Hindlimb muscle (tissue), 1 donor: ENCODE measurements around the gene HECW1. TPM values are rescaled to one million over a fixed set of nuclear protein-coding genes. Genes with fewer than 3 reads are reported as not detected.

Experiments used
- DNase-seq: peaks from one replicate; pipeline ENCODE4 v3.0.0-alpha.2; 2013
- polyA plus RNA-seq: library from polyadenylated mRNA; unstranded; fragments of 120-200 nt; gene quantifications from one replicate; pipeline ENCODE4 v1.2.1, GENCODE V29; 2013; ENCODE audit not compliant: insufficient read length

The HECW1 gene
- polyA plus RNA-seq, 1 donor, result 0.14 TPM

DNA sequence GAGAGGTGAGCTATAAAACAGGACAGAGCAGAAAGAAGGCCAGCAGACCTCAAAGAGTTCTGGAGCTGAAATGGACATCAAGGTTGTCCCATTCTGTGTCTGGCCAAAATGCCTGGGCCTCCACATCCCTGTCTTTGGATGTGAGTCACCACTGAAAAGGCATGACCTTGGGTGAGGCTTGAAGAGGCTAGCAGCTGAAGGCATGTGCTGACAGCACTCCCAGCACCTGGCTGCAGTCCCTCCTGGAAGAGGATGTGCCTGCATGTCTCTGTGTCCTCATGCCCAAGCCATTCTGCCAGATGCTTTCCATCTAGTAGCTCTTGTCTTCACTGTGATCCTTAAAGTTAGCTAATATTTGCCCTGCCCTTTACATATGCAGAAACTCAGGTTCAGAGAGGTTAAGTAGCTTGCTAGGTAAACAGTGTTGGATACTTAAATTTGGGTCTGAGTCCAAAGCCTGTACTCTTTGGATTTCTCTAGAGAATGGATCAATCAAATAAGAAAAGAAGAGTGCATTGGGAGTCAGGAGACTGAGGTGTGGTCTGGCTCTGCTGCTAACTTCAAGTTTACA, 35.8 kb downstream of the HECW1 start:
- no peak for DNase-seq

DNA sequence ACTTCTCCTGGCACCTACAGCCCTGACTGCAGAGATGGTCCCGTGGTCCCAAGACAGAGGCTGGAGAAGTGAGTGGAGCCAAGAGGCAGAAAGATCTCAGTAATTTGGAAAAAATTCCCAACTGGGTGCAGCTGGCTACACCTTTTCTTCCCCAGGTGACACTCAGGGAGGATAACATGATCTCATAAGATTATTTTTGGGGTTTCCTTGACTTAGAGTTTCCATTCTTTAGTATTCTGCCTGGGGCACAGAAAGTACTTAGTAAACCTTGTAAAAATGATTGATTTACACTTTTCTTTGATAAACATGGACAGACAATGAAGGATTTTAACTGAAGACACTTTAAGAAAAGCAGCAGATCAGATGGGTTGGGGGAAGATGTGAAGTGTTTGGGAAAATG, 38.6 kb downstream of the HECW1 start:
- DNase-seq, result no peak

DNA sequence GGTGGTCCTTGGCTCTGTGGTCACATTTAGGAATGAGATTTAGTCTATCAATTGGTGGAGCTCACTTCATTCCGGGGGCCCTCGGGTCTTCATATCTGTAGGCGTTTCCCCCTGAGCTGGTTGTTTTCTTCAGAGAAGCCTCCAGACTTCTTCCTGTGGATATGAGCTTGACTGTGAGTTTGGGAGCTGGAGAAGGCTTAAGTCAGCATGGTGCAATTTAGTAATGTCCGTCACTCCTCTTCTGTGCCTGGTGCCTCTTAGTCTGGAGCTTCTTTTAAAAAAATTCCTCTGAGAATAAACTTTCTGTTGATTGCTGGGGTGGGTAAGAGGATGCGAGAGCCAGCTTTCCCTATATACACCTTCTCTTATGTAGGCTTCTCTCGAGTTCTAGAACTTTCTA, 40.2 kb downstream of the HECW1 start:
- no peak for DNase-seq

DNA sequence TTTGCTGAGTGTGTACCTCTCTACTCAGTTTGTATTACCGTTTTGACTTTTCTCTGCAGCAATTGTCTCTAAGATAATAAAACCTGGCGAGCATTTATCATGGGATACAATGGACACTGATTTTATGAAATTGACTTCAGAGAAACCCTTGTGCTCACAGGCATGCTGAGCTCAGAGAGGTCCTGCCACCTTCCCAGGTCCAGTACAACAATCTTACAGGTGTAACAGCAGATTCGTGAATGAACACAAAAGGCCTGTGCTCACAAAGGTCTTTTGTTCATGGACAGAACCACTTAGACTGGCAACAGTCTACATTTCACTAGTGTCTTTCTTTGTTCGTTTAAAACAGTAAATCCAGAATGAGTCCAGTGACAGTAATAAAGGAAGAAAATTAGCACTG, 43.2 kb downstream of the HECW1 start:
- no peak for DNase-seq

DNA sequence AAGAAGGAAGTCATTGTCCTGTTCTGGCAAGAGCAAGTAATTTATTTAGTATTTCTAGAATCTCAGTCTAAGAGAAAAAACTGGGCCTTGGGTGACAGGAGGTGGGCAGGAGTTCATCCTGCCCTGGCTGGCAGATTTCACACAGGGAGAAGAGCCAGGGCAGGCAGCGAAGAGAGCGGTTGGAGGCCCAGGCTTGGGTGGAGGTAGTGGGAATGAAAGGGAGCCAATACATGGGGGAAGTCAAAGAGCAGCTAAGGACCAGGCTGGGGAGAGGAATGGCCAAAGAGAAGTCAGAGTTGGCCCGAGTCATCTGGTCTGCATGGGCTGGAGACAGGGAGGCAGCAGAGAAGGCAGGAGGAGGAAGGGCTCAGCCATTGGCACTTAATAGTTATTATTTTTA, 51.4 kb downstream of the HECW1 start:
- no peak for DNase-seq

DNA sequence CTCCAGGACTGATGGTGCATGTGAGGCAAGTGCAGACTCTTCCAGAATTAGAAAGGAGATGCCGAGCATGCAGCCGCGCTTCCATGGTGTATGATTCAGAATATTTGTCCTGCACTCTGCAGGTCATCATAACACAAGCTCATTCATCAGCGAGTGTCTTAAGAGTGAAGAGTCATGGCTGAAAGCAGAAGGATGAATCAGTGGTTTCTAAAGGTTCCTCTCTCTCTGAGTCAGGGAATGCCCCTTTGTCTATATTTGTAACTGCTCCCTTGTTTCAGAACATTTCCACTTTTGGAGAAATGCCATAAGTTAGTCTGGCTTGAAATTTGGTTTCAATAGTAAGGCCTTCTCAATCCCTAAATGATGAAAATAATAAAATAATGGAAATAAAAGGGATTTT, 52.3 kb downstream of the HECW1 start:
- peak; percentile 9 for DNase-seq

DNA sequence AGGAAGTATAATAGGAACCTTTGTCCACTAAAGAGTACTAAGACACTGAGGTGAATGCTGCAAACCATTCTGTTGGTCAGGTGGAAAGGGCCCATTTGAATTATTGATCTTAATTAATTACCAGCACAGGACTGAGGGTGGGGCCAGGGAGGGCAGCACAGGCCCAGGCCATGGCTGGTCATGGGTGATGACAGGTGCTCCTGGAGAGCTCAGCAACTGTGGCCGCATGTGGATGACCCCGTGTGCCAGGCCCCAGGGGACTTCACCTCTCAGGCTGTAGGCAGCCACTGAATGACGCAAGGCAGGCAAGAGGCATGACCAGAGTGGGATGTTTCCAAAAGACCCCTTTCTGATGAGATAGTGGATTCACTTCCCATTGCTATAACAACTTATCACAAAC, 54.2 kb downstream of the HECW1 start:
- DNase-seq, result no peak

DNA sequence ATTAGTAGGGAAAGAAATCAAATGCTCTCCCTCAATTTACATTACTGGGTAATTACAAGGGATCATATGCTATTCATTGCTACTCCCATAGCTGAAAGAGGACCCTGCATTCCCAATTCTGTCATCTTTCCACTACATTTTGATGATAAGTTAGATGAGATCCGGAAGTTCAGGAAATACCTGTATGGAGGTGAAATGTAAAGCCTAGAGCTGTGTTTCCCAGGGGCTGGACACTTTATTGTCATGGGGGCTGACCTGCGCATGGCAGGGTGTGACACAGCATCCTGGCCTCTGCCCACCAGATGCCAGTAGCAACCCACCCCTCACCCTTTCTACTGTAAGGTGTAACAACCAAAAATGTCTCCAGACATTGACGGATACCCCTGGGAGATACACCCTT, 56.6 kb downstream of the HECW1 start:
- no peak for DNase-seq

DNA sequence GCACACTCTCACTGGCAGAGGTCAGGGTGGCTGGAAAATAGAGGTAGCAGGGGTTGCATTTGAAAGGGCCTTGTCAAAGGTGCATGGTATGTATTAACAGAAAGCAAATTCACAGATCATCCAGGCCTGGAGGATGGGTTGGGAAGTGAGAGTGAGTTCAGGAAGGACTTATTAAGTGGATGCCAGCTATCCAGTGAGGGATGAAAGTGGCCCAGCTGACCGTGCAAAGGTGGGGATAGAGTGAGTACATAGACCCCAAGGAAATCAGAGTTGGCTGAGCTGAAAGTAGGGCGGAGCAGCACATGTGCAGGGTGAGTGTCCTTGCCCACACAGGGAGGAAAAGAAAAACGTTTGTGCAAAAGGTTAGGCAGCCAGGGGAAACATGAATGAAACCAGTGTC, 58.1 kb downstream of the HECW1 start:
- no peak for DNase-seq

DNA sequence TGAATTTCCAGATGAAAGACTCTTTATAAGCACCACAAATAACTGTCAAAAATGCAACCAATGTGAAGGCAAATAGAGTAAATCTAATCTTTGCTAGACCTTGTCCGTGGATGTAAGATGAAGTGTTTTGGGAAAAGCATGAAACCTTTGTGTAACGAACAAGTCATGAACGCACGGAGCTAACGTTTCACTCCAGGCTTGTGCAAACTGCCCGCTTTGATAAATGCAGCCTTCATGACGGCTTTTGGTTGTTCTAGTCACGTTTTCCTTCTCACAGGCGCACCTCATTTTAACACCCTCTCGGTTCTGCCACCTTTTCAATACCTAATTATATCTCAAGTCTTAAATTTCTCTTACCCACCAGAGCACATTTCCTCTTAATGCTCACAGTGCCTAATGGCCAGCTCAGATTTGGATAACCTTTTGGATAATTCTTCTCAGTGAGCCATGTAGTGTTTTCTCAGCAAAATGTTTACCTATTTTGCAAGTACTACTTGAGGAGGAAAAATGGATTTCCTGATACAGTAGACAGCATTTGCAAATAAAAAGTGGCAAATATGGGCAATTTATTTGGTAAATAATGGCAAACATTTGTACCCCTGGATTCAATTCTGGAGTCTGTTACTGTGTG, 63.2 kb downstream of the HECW1 start:
- DNase-seq, result no peak

DNA sequence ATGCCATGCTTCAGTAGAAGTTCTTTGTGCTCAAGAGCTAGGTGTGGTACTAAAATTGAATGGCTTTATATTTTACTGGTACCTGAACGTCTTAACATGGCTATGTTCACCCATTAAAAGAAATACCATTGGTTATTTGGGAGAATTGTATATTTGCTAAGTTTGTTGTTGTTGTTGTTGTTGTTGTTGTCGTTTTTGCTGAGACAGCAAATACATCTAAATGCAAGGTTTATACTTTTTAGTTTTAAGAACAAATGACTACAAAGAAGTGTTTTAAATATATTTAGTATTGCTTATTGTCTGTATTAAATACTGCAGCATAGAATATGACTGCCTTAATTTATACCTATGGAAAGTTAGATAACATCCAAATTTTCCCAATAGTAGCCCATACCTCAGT, 66.9 kb downstream of the HECW1 start:
- no peak for DNase-seq

DNA sequence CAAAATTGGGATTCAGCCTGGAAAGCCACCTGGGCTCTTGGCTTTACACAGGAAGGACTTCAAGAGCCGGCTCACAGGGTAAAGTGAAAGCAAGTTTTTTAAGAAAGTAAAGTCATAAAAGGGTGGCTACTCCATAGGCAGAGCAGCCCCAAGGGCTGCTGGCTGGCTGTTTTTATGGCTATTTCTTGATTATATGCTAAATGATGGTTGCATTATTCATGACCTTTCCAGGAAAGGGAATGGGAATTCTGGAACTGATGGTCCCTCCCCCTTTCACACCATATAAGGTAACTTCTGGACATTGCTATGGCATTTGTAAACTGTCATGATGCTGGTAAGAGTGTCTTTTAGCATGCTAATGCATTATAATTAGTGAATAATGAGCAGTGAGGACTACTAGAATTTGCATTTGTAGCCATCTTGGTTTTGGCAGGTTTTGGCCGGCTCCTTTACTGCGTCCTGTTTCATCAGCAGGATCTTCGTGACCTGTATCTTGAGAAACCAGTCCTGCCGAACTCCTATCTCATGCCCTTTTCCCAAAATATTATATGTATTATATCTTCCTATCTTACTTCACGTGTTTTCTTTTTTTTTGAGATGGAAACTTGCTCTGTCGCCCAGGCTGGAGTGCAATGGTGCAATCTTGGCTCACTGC, 80.5 kb downstream of the HECW1 start:
- DNase-seq, result no peak

DNA sequence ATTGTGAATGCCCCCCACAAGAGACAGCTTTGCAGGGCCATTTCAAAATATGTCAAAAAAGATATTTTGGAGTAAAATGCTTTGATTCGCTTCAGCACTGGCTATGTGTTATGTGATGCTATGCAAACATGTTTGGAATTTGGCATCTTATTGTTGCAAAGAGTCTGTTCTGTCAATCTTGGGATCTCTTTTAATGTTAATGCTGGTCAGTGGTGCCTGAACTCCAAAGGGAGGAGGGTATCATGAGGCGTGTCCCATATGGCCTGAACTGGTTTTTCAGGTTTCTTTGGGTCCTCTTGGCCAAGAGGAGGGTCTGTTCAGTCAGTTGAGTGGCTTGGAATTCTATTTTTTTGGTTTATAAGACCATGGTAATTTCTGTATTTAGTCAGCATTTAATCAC, 81.4 kb downstream of the HECW1 start:
- no peak for DNase-seq

DNA sequence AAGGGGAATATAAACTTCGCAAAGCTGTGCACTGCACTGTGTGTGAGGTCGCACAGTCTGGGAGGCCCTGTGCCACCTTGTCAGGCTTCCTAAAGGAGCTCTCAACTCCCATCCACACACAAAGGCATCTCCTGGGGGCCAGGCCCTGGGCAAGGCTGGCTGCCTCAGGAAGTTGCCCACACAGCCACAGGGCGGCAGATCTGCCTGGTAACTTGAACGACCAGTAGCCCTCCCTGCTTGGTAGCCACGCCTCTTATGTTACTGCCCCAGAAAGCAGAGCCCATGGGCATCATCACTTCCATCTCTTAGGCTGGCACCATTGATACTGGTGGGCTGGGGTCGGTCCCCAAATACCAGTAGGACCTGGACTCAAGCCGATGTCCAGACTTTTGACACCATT, 82.8 kb downstream of the HECW1 start:
- no peak for DNase-seq

DNA sequence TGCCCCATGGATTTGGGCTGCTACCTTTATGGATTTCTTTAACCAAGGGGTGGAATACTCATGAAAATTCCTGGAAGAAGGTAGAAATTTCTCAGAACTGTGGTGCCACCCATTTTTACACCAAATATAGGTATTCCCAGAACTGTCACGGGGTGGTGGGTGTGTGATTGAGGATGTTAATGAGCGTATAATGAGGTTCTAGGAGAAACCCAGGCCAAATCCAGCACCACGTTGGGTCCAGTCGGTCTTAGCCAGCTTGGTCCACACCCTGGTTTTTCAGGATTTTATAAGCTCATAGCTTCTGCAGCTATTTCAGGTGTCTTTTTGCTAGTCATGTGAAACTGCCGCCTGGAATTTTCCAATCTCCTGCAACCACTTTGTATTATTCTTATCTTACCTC, 83.3 kb downstream of the HECW1 start:
- DNase-seq, result no peak

DNA sequence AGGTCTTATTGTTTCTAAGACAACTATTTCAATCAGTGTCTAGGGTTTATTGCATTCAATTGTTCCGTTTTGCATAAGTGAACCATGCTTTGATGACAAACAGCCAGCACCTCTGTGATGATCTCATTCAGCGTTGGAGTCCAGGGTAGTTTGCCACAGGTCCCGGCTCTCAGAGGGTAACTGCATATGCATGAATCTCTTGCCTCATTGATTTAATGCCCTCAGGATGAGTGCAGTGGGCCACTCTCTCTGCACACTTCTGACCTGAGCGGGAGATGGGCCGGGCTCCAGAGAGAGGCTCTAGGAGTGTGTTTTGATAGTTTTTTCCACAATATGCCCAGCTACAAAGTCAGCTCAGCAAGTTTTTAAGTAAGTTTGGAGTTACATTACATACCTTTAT, 83.9 kb downstream of the HECW1 start:
- DNase-seq, result no peak

DNA sequence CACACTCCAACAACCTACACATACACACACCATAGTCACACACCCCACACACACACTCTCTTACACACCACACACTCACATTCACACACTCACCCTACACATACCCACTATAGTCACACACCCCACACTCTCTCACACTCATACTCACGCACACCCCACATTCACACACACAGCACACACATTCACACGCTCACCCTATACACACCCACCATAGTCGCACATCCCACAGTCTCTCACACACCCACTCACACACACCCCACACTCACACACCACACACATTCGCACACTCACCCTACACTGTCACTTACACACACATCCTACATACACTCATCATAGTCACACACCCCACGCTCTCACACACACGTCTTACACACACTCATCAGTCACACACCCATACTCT, 85.6 kb downstream of the HECW1 start:
- no peak for DNase-seq

DNA sequence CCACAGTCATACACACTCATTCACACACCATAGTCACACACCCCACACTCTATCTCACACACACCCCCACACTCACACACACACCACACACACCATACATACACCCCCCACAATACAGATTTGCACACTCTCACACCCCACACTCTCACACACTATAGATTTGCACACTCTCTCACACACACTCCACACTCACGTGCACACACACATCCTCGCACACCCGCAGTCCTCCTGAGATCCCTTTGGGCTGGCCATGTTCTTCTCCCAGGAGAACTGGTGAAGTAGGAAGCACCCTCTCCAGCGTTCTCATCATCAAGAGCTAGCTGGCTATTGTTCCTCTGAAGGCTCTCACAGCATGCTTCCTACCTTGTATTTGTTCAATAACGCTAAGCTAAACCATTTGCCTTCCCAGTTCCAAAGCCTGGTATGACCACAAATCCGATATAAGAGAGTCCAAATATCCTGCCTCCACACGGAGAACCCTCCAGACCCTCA, 86.2 kb downstream of the HECW1 start:
- DNase-seq, result no peak

DNA sequence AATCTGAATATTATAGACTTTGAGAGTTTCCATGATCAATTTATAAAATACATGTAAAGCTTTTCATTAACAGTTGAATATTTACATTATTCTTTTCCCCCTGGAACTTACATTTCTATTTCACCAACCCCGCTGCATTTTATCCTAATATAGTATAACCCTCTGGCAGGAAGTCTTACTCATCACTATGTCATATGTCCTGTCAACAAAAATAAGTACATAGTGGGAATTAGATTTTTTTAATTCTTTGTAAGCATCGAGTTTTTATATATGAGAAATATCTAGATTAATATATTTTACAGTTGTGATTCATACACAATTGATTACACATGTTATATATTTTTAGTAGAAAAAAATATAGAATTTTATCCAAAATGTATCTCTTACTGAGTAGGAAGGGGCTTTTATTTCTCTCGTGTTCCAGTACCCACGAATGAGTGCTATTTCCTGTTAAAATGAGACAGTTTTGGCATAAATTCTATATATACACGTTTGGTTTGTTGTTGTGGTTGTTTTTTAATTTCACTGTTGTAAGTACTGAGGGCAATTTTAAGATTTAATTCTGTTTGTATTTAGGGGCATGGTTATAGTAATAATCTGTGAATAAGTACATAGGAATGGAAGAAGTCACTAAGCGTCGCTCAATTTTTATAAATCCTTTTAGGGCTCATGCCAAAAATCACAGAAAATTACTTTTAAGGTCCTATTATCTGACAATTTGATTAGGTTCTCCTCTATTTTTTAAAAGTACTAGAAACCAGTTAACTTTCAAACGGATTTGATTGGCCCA, 87.1 kb downstream of the HECW1 start:
- DNase-seq, result no peak

DNA sequence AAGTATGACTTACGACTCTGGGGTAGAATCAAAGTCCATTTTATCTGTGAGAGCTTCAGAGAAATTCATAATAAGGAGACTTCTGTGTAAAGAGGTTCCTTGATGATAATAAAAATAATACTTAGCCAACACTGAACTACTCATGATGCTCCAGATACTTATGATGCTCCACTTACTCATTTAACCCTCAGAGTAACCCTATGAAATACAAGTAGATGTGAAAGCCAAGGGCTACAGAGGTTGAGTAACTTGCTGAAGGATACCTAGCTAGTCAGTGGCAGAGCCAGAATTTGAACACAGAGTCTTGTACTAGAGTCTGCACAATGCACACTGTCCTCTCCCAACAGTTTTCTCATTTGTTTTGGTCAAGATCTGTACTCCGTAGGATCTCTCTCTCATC, 89.5 kb downstream of the HECW1 start:
- DNase-seq, result no peak

DNA sequence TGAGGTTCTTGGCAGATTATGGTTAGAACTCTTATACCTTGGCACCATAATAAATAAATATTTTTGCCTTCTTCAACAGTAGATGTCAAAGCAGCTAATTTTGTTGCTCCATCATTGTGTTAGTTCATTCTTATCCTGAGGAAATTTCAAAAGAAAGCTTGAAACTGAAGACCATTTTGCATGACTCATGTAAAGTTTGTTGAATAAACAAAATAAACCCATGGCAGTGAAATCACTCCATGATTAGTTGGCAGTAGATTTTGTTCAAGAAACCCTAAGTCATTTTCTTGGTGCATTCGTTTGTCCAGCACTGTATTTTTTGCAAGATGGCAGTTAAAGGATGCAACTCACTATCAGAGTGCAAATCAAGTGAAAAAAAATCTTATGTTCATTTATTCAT, 91.6 kb downstream of the HECW1 start:
- no peak for DNase-seq

DNA sequence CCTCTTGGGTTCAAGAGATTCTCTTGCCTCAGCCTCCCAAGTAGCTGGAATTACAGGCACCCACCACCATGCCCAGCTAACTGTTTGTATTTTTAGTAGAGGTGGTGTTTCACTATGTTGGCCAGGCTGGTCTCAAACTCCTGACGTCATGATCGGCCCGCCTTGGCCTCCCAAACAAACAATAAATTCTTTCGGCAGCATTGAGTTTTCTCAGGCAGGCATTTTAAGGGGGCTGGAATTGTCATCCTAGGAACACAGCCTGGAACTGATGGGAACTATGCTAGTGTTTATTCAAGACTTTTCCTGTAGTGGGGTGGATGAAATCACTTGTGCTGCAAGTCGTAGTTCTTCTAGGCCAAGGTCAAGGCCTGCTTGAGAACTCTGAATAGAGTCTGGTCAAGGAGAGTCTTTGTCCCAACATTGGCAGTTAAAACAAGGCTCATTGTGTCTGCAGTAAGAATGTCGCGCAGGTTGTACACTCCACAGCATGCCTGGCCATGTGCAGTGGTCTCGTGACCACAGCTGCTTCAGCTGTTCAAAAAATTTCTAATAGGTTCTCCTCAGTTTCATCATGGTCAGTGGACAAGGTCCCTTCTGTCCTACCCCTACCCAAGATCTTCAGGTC, 92.8 kb downstream of the HECW1 start:
- DNase-seq, result no peak

DNA sequence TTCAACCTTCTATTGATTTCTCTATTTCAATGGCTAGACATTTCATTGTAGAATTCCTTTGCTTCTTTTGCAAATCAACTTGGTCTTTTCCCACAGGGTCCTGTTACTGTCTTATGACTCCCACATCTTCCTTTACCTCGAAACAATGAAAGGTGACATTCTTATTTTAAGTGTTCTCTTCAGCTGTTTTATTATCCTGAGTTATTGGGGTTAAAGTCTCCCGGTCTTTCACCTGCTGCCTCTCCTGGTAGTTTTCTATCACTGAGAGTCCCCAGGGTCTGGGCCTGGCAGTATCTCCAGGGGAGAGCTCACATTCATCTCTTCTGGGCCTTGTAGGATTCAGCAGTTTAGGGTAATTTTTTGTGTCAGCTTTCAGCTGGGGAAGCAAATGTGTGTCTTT, 95.8 kb downstream of the HECW1 start:
- DNase-seq, result no peak
